Natural killer cell (primary cell): ENCODE measurements around the gene NHSL1. TPM values are rescaled to one million over a fixed set of nuclear protein-coding genes. Genes with fewer than 3 reads are reported as not detected.

Source experiments
- ATAC-seq, 3 donors: fragments of 150-1000 bp in 2 of 3; fragments of 200-7000 bp in 1 of 3; cut with Tn5 transposase; 1 replicate in 1 of 3; 2 replicates in 2 of 3; pipeline ENCODE4 v1.10.0; 2021; ENCODE audit warnings: mild to moderate bottlenecking in 2 of 3, moderate library complexity in 2 of 3
- DNase-seq, 2 donors: peaks; one replicate each; pipeline versions ENCODE4 v3.0.0 to v3.0.0-alpha.2; 2013 to 2021; ENCODE audit warnings: mixed read lengths in 1 of 2
- H3K27ac ChIP-seq: one replicate; pipeline ENCODE4 v1.5.1; 2013; ENCODE audit warnings: mild to moderate bottlenecking, low read length
- H3K27me3 ChIP-seq: one replicate; pipeline ENCODE4 v1.6.1; 2013; ENCODE audit warnings: low read length; ENCODE audit not compliant: control insufficient read depth, insufficient read depth
- H3K36me3 ChIP-seq: one replicate; pipeline ENCODE4 v1.6.1; 2013; ENCODE audit warnings: low read length; ENCODE audit not compliant: control insufficient read depth, insufficient read depth
- H3K4me1 ChIP-seq: one replicate; pipeline ENCODE4 v1.6.1; 2013; ENCODE audit warnings: low read length; ENCODE audit not compliant: control insufficient read depth, insufficient read depth
- H3K4me3 ChIP-seq: one replicate; pipeline ENCODE4 v1.5.1; 2013; ENCODE audit warnings: low read length
- H3K9me3 ChIP-seq: one replicate; pipeline ENCODE4 v1.6.1; 2013; ENCODE audit warnings: low read length; ENCODE audit not compliant: control insufficient read depth, insufficient read depth
- H3K27ac Mint-ChIP-seq, 2 donors: one replicate each; pipeline ENCODE4 v1.8.0; 2022; ENCODE audit warnings: mild to moderate bottlenecking in 2 of 2, mixed read lengths in 2 of 2, moderate library complexity in 1 of 2
- H3K27me3 Mint-ChIP-seq, 2 donors: one replicate each; pipeline ENCODE4 v1.8.0; 2022; ENCODE audit warnings: low read depth in 2 of 2, mixed read lengths in 2 of 2
- H3K36me3 Mint-ChIP-seq: one replicate; pipeline ENCODE4 v1.8.0; 2022; ENCODE audit warnings: mixed read lengths
- H3K4me1 Mint-ChIP-seq, 2 donors: one replicate each; pipeline ENCODE4 v1.8.0; 2022; ENCODE audit warnings: mixed read lengths in 2 of 2
- H3K4me3 Mint-ChIP-seq: one replicate; pipeline ENCODE4 v1.8.0; 2022; ENCODE audit warnings: mild to moderate bottlenecking, moderate library complexity, mixed read lengths
- H3K9me3 Mint-ChIP-seq, 2 donors: one replicate each; pipeline ENCODE4 v1.8.0; 2022; ENCODE audit warnings: mixed read lengths in 2 of 2
- CTCF ChIP-seq: fragments of 200-600 bp; IDR thresholded peaks from one replicate; pipeline ENCODE4 v1.8.0; 2022; ENCODE audit warnings: antibody characterized with exemption
- WGBS: methylation state at CpG from one replicate; pipeline ENCODE4 v1.1.7; 2013; ENCODE audit warnings: missing lambda C conversion rate; ENCODE audit not compliant: insufficient coverage; 5-methylcytosine and 5-hydroxymethylcytosine counted together
- intact Hi-C: fragments of 100-400 bp; cut with micrococcal nuclease; formaldehyde crosslinking; loops from one replicate; pipeline ENCODE4 v1.14.2; 2022
- total RNA-seq, 4 donors: library from RNA; stranded (reverse); fragments of 120-200 nt in 1 of 4; gene quantifications; one replicate each; pipeline versions ENCODE4 v1.2.3 to v1.2.4, GENCODE V29; 2013 to 2022

NHSL1 gene
- total RNA-seq, 3 donors from 2014 or later (not counting 1 experiment from before 2014, with no cell fraction given) = 0.38 to 0.75 (median 0.68) TPM

GRCh38 chr6:138486249-138487101 is 12.8 kb downstream of the NHSL1 start:
- no peak for TF ChIP-seq CTCF
- no peak for DNase-seq

GRCh38 chr6:138485586-138486248 is 13.6 kb downstream of the NHSL1 start:
- no peak for TF ChIP-seq CTCF
- Histone ChIP-seq H3K4me3 (no peak overlapping the region), H3K4me1 (no peaks in the 10 kb centered on the region), H3K36me3 (no peaks in the 10 kb centered on the region), H3K27ac (no peak overlapping the region), H3K27me3 (no peaks in the 10 kb centered on the region), H3K9me3 (no peaks in the 10 kb centered on the region)
- intact Hi-C loops = no loop called here
- peaks cover 7 to 20% of the 10 kb centered on the region in 2 donors for H3K27me3 Mint-ChIP-seq
- 92% methylated on average over 13 of the region's 13 CpGs for WGBS
- no peaks in the 10 kb centered on the region for H3K4me1 Mint-ChIP-seq
- H3K4me3 Mint-ChIP-seq = no peak overlapping the region
- H3K27ac Mint-ChIP-seq = no peak overlapping the region
- no peaks in the 10 kb centered on the region for H3K36me3 Mint-ChIP-seq
- no peak for ATAC-seq
- DNase-seq = no peak
- no peaks in the 10 kb centered on the region for H3K9me3 Mint-ChIP-seq

More at GRCh38 chr6:138486249-138487101, 12.8 kb downstream of the NHSL1 start:
- no peaks in the 10 kb centered on the region for H3K9me3 Mint-ChIP-seq
- WGBS = 91% methylated on average over 4 of the region's 4 CpGs
- intact Hi-C loops = no loop called here
- no peak for ATAC-seq
- H3K4me1 ChIP-seq = no peaks in the 10 kb centered on the region
- no peak overlapping the region for H3K4me3 Mint-ChIP-seq
- no peak overlapping the region for H3K27ac Mint-ChIP-seq
- no peaks in the 10 kb centered on the region for H3K27me3 ChIP-seq
- H3K4me1 Mint-ChIP-seq = no peaks in the 10 kb centered on the region
- no peaks in the 10 kb centered on the region for H3K9me3 ChIP-seq
- H3K4me3 ChIP-seq = no peak overlapping the region
- peaks cover 7 to 25% of the 10 kb centered on the region in 2 donors for H3K27me3 Mint-ChIP-seq
- no peaks in the 10 kb centered on the region for H3K36me3 ChIP-seq
- H3K27ac ChIP-seq = no peak overlapping the region
- H3K36me3 Mint-ChIP-seq = no peaks in the 10 kb centered on the region

DNA sequence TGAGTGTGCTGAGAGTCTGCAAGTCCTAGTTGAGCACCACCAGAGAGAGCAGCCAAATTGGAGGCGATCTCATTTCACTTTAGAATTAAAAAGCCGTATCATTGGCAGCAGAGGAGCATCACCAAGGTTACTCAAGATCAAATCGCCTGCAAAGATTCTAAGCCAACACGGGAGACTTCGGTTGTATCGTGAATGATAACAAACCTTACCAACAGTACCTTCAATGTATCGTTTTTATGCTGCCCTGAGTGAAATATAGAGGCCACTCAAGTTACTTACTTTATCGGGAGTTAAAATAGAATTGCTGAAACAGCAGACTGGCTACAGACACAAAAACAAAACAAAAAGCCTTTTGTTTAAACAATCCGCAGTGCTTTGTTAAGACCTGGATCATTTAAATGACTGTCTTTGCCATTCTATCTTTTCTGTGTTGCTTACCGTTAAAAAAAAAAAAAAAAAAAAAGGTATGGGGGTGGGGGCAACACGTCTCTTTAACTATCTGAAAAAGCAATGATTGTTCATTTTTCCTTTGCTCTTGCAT is 14.2 kb downstream of the NHSL1 start:
- Mint-ChIP-seq H3K27me3 (peaks cover 7 to 22% of the 10 kb centered on the region in 2 donors), H3K4me3 (no peak overlapping the region), H3K27ac (no peak overlapping the region), H3K9me3 (no peaks in the 10 kb centered on the region), H3K36me3 (no peaks in the 10 kb centered on the region), H3K4me1 (no peaks in the 10 kb centered on the region)
- no peaks in the 10 kb centered on the region for H3K9me3 ChIP-seq
- TF ChIP-seq CTCF = no peak
- intact Hi-C loops = no loop called here
- no peak for ATAC-seq
- H3K36me3 ChIP-seq = no peaks in the 10 kb centered on the region
- 94% methylated on average over 10 of the region's 11 CpGs for WGBS
- no peak overlapping the region for H3K27ac ChIP-seq
- H3K4me3 ChIP-seq = no peak overlapping the region
- no peaks in the 10 kb centered on the region for H3K27me3 ChIP-seq
- no peak for DNase-seq
- H3K4me1 ChIP-seq = no peaks in the 10 kb centered on the region
